HEK293 (cell line): Measurements from ENCODE around the gene RPS28.
A peak's percentile ranks its signal among the peaks of the same experiment; 100 is the strongest.

Source experiments
- CTCF ChIA-PET: fragments of 350-600 bp; formaldehyde crosslinking; extraction: SDS; loops from one replicate; lab custom pipeline; 2021; ENCODE audit warnings: antibody characterized with exemption; lab: Yijun Ruan, JAX
- POLR2A ChIA-PET: fragments of 300-600 bp; formaldehyde crosslinking; extraction: SDS; loops from one replicate; lab custom pipeline; 2020; ENCODE audit warnings: antibody characterized with exemption, inconsistent platforms; lab: Yijun Ruan, JAX
- H3K27ac ChIP-seq: fragments of 200-500 bp; sonication (Bioruptor generic); 2 replicates; pipeline ENCODE4 v1.5.1; 2014; ENCODE audit warnings: low read depth, low read length, control low read depth, inconsistent platforms; ENCODE audit errors: extremely low read depth
- H3K36me3 ChIP-seq, 2 experiments: fragments of 200-500 bp in 1 of 2; sonication (Bioruptor generic) in 1 of 2; 1 replicate in 1 of 2; 2 replicates in 1 of 2; pipeline ENCODE4 v1.5.1; 2014 to 2017; ENCODE audit warnings: inconsistent platforms in 2 of 2, low read length in 2 of 2; ENCODE audit not compliant: control insufficient read depth in 2 of 2, insufficient read depth in 1 of 2
- H3K4me1 ChIP-seq: fragments of 200-500 bp; sonication (Bioruptor generic); 2 replicates; pipeline ENCODE4 v1.5.1; 2014; ENCODE audit warnings: mild to moderate bottlenecking, low read length, inconsistent platforms; ENCODE audit not compliant: control insufficient read depth, insufficient read depth
- H3K4me3 ChIP-seq: 2 replicates; pipeline ENCODE4 v1.5.1; 2011; ENCODE audit warnings: low read depth, mild to moderate bottlenecking, control low read depth, low read length, moderate library complexity
- H3K9me3 ChIP-seq: fragments of 200-500 bp; sonication (Bioruptor generic); 2 replicates; pipeline ENCODE4 v1.5.1; 2014; ENCODE audit warnings: low read depth, low read length, inconsistent platforms; ENCODE audit not compliant: control insufficient read depth, insufficient read depth
- BCL11A ChIP-seq: fragments of 450-650 bp; formaldehyde crosslinking; IDR thresholded peaks from 2 replicates; pipeline ENCODE4 v1.5.1; 2016; ENCODE audit warnings: low read depth, missing biosample characterization, missing genetic modification characterization
- CTCF ChIP-seq: fragments of 450-650 bp; formaldehyde crosslinking; IDR thresholded peaks from 2 replicates; pipeline ENCODE4 v1.5.1; 2016; ENCODE audit warnings: missing biosample characterization, missing genetic modification characterization
- GFI1B ChIP-seq: fragments of 450-650 bp; formaldehyde crosslinking; IDR thresholded peaks from 2 replicates; pipeline ENCODE4 v1.5.1; 2016; ENCODE audit warnings: missing biosample characterization, missing genetic modification characterization
- GLI2 ChIP-seq: fragments of 450-650 bp; formaldehyde crosslinking; IDR thresholded peaks from 2 replicates; pipeline ENCODE4; 2017; ENCODE audit warnings: missing biosample characterization, missing genetic modification characterization, low read depth, borderline replicate concordance
- HOXC10 ChIP-seq: sonication (generic); formaldehyde crosslinking; IDR thresholded peaks from 2 replicates; pipeline ENCODE4 v1.8.1; 2023; ENCODE audit warnings: mild to moderate bottlenecking, missing genetic modification reagents
- HOXD13 ChIP-seq: sonication (generic); formaldehyde crosslinking; IDR thresholded peaks from 2 replicates; pipeline ENCODE4 v1.8.0; 2022; ENCODE audit warnings: missing genetic modification reagents, borderline replicate concordance
- KLF10 ChIP-seq: fragments of 450-650 bp; IDR thresholded peaks from 2 replicates; pipeline ENCODE4 v1.5.1; 2018; ENCODE audit warnings: missing biosample characterization, mild to moderate bottlenecking, missing genetic modification characterization
- KLF7 ChIP-seq: fragments of 450-650 bp; formaldehyde crosslinking; IDR thresholded peaks from 2 replicates; pipeline ENCODE4 v1.5.1; 2016; ENCODE audit warnings: missing biosample characterization, missing genetic modification characterization, borderline replicate concordance
- KLF8 ChIP-seq: fragments of 450-650 bp; formaldehyde crosslinking; IDR thresholded peaks from 2 replicates; pipeline ENCODE4 v1.5.1; 2016; ENCODE audit warnings: missing biosample characterization, missing genetic modification characterization
- PBX3 ChIP-seq: sonication (generic); formaldehyde crosslinking; IDR thresholded peaks from 2 replicates; pipeline ENCODE4 v1.8.1; 2022; ENCODE audit warnings: mild to moderate bottlenecking, moderate library complexity, missing genetic modification reagents
- YY2 ChIP-seq: fragments of 450-650 bp; formaldehyde crosslinking; IDR thresholded peaks from 2 replicates; pipeline ENCODE4 v1.5.1; 2016; ENCODE audit warnings: missing biosample characterization, missing genetic modification characterization
- ZFP3 ChIP-seq: fragments of 450-650 bp; formaldehyde crosslinking; IDR thresholded peaks from 2 replicates; pipeline ENCODE4 v1.5.1; 2016; ENCODE audit warnings: low read depth, missing biosample characterization, missing genetic modification characterization
- ZNF133 ChIP-seq: fragments of 450-650 bp; formaldehyde crosslinking; IDR thresholded peaks from 2 replicates; pipeline ENCODE4 v1.5.1; 2016; ENCODE audit warnings: missing biosample characterization, missing genetic modification characterization
- ZNF169 ChIP-seq: fragments of 450-650 bp; formaldehyde crosslinking; IDR thresholded peaks from 2 replicates; pipeline ENCODE4 v1.5.1; 2016; ENCODE audit warnings: missing biosample characterization, missing genetic modification characterization
- ZNF184 ChIP-seq: fragments of 450-650 bp; IDR thresholded peaks from 2 replicates; pipeline ENCODE4 v1.5.1; 2018; ENCODE audit warnings: missing biosample characterization, mild to moderate bottlenecking, missing genetic modification characterization
- ZNF280C ChIP-seq: fragments of 450-650 bp; formaldehyde crosslinking; IDR thresholded peaks from 2 replicates; pipeline ENCODE4 v1.5.1; 2016; ENCODE audit warnings: missing biosample characterization, missing genetic modification characterization
- ZNF335 ChIP-seq: fragments of 450-650 bp; formaldehyde crosslinking; conservative IDR thresholded peaks from 2 replicates; pipeline ENCODE4 v1.5.1; 2016; ENCODE audit warnings: missing biosample characterization, missing genetic modification characterization
- ZNF391 ChIP-seq: fragments of 450-650 bp; formaldehyde crosslinking; IDR thresholded peaks from 2 replicates; pipeline ENCODE4 v1.5.1; 2016; ENCODE audit warnings: low read depth, missing biosample characterization, missing genetic modification characterization, borderline replicate concordance
- ZNF549 ChIP-seq: fragments of 450-650 bp; IDR thresholded peaks from 2 replicates; pipeline ENCODE4 v1.5.1; 2018; ENCODE audit warnings: missing biosample characterization, missing genetic modification characterization, mild to moderate bottlenecking, inconsistent platforms, moderate library complexity
- ZNF561 ChIP-seq: fragments of 450-650 bp; IDR thresholded peaks from 2 replicates; pipeline ENCODE4 v1.5.1; 2018; ENCODE audit warnings: missing biosample characterization, missing genetic modification characterization, borderline replicate concordance
- ZNF626 ChIP-seq: fragments of 450-650 bp; sonication (Bioruptor Pico); formaldehyde crosslinking; IDR thresholded peaks from 2 replicates; pipeline ENCODE4 v1.5.1; 2018; ENCODE audit warnings: missing biosample characterization, missing genetic modification characterization, inconsistent platforms
- ZNF664 ChIP-seq: fragments of 450-650 bp; formaldehyde crosslinking; IDR thresholded peaks from 2 replicates; pipeline ENCODE4 v1.5.1; 2016; ENCODE audit warnings: missing biosample characterization, missing genetic modification characterization
- ZNF76 ChIP-seq: fragments of 450-650 bp; formaldehyde crosslinking; IDR thresholded peaks from 2 replicates; pipeline ENCODE4; 2016; ENCODE audit warnings: low read depth, missing biosample characterization, missing genetic modification characterization, borderline replicate concordance
- ZNF776 ChIP-seq: fragments of 450-650 bp; formaldehyde crosslinking; IDR thresholded peaks from 2 replicates; pipeline ENCODE4 v1.5.0; 2017; ENCODE audit warnings: missing biosample characterization, missing genetic modification characterization, borderline replicate concordance
- ZNF777 ChIP-seq: fragments of 450-650 bp; formaldehyde crosslinking; IDR thresholded peaks from 2 replicates; pipeline ENCODE4 v1.5.1; 2017; ENCODE audit warnings: missing biosample characterization, missing genetic modification characterization, borderline replicate concordance
- ZNF785 ChIP-seq: fragments of 450-650 bp; formaldehyde crosslinking; IDR thresholded peaks from 2 replicates; pipeline ENCODE4 v1.5.1; 2016; ENCODE audit warnings: missing biosample characterization, missing genetic modification characterization
- ZSCAN5A ChIP-seq: fragments of 450-650 bp; formaldehyde crosslinking; IDR thresholded peaks from 2 replicates; pipeline ENCODE4 v1.5.1; 2016; ENCODE audit warnings: missing biosample characterization, missing genetic modification characterization

RPS28 gene

GRCh38 chr19:8307400-8307964 lies 13.8 kb upstream of the RPS28 start (continued):
- TF ChIP-seq ZNF280C (no peak), ZNF776 (tag by site-specific recombination) (no peak), ZFP3 (tag by site-specific recombination) (no peak), KLF10 (tag by site-specific recombination) (no peak), ZNF76 (no peak), ZNF184 (tag by site-specific recombination) (no peak), KLF8 (no peak), BCL11A (no peak), ZNF664 (no peak), ZNF391 (tag by site-specific recombination) (0 out of 2 replicates have a peak, but pooled peaks have one; percentile 74), ZSCAN5A (tag by site-specific recombination) (no peak), ZNF777 (tag by site-specific recombination) (0 out of 2 replicates have a peak, but pooled peaks have one; percentile 22), HOXC10 (CRISPR knock-in tag) (no peak; the same call in 1 of the 2 replicates), KLF7 (tag by site-specific recombination) (no peak), ZNF561 (tag by site-specific recombination) (no peak), ZNF785 (no peak), GFI1B (tag by site-specific recombination) (peak; percentile 9; the same call in 1 of the 2 replicates), CTCF (tag by site-specific recombination) (peak; percentile 13; the same call in 1 of the 2 replicates), ZNF335 (tag by site-specific recombination) (peak; percentile 55)

- Histone ChIP-seq H3K4me1 (no peaks in the 10 kb centered on the region), H3K9me3 (no peaks in the 10 kb centered on the region), H3K36me3 (peaks cover 12 to 37% of the 10 kb centered on the region in 2 experiments; a peak in 2 of 3 replicates), H3K4me3 (peak within 1 kb of the TSS; percentile 62), H3K27ac (peak within 1 kb of the TSS; percentile 50; the same call in 1 of the 2 replicates)
- POLR2A ChIA-PET: interaction anchor here (0.6 to 1.4 kb wide), 4 partner anchors 10 to 311 kb away, joined by 3 to 4 read pairs (median 3); no protein-coding TSS in a partner anchor
- CTCF ChIA-PET: interaction anchor here (0.6 to 0.7 kb wide), 2 partner anchors 23 to 35 kb away, joined by 3 read pairs; partner anchors contain the start of gene KANK3
- no peak for TF ChIP-seq HOXD13 (CRISPR knock-in tag)
- TF ChIP-seq GFI1B (tag by site-specific recombination): no peak
- TF ChIP-seq PBX3 (CRISPR knock-in tag): peak; percentile 97
- TF ChIP-seq ZNF626 (tag by site-specific recombination): no peak
- no peak for TF ChIP-seq ZNF169
- no peak for TF ChIP-seq ZNF133
- TF ChIP-seq YY2 (tag by site-specific recombination): no peak
- no peak for TF ChIP-seq ZNF549
- no peak for TF ChIP-seq GLI2 (tag by site-specific recombination)
These were observed 13.1 kb upstream of the RPS28 start, which contains the start of gene CD320 for GRCh38 chr19:8307965-8308866. CD320 (minus strand) TSS chr19:8308358; CDS start chr19:8308290, 68 bp downstream.
